Liver (tissue), 9 donors: ENCODE data around the gene SV2B. TPM values are rescaled to one million over a fixed set of nuclear protein-coding genes. Genes with fewer than 3 reads are reported as not detected.

Experiments used
- DNase-seq: peaks from one replicate; pipeline ENCODE4 v3.0.0-alpha.2; 2017; ENCODE audit warnings: low spot score
- H3K27ac ChIP-seq, 2 donors: one replicate each; pipeline ENCODE4 v1.7.0; 2013; ENCODE audit warnings: inconsistent platforms in 2 of 2, low read length in 2 of 2, control low read depth in 1 of 2, low read depth in 1 of 2, mild to moderate bottlenecking in 1 of 2
- H3K27me3 ChIP-seq, 4 donors: one replicate each; pipeline versions ENCODE4 v1.6.1 to v1.7.0; 2013; ENCODE audit warnings: low read length in 3 of 4, inconsistent platforms in 1 of 4, mild to moderate bottlenecking in 1 of 4, moderate library complexity in 1 of 4; ENCODE audit not compliant: control insufficient read depth in 4 of 4, insufficient read depth in 4 of 4
- H3K36me3 ChIP-seq, 4 donors: one replicate each; pipeline versions ENCODE4 v1.6.1 to v1.7.0; 2013; ENCODE audit warnings: low read length in 3 of 4, mild to moderate bottlenecking in 3 of 4, low read depth in 1 of 4, moderate library complexity in 1 of 4; ENCODE audit not compliant: control insufficient read depth in 4 of 4, insufficient read depth in 3 of 4
- H3K4me1 ChIP-seq, 4 donors: one replicate each; pipeline versions ENCODE4 v1.6.1 to v1.7.0; 2013; ENCODE audit warnings: low read length in 3 of 4, mild to moderate bottlenecking in 3 of 4, moderate library complexity in 1 of 4; ENCODE audit not compliant: control insufficient read depth in 4 of 4, insufficient read depth in 4 of 4
- H3K4me3 ChIP-seq, 3 donors: one replicate each; pipeline versions ENCODE4 v1.6.1 to v1.7.0; 2013; ENCODE audit warnings: low read length in 3 of 3, control low read depth in 1 of 3, low read depth in 1 of 3, mild to moderate bottlenecking in 1 of 3
- H3K9ac ChIP-seq, 2 donors: one replicate each; pipeline ENCODE4 v1.7.0; 2013; ENCODE audit warnings: low read length in 2 of 2, mild to moderate bottlenecking in 2 of 2, moderate library complexity in 2 of 2, control low read depth in 1 of 2, low read depth in 1 of 2
- H3K9me3 ChIP-seq, 4 donors: one replicate each; pipeline versions ENCODE4 v1.6.1 to v1.7.0; 2013; ENCODE audit warnings: low read length in 3 of 4; ENCODE audit not compliant: control insufficient read depth in 4 of 4
- ATF3 ChIP-seq: IDR thresholded peaks from 2 replicates; pipeline ENCODE4 v1.6.1; 2016; ENCODE audit warnings: antibody characterized with exemption
- CTCF ChIP-seq: fragments of 150-350 bp; IDR thresholded peaks from 2 replicates; pipeline ENCODE4 v1.5.1; 2017; ENCODE audit warnings: improper control_type of control experiment, low read depth, low read length; ENCODE audit not compliant: missing input control
- EGR1 ChIP-seq, 2 donors: IDR thresholded peaks; 2 replicates each; pipeline ENCODE4 v1.6.1; 2016 to 2018; ENCODE audit warnings: antibody characterized with exemption in 2 of 2, low read depth in 2 of 2
- FOXA1 ChIP-seq: IDR thresholded peaks from 2 replicates; pipeline ENCODE4 v1.6.1; 2016; ENCODE audit warnings: antibody characterized with exemption
- FOXA2 ChIP-seq: IDR thresholded peaks from 2 replicates; pipeline ENCODE4 v1.6.1; 2016; ENCODE audit warnings: antibody characterized with exemption
- GABPA ChIP-seq, 2 donors: IDR thresholded peaks in 1 of 2; conservative IDR thresholded peaks in 1 of 2; 2 replicates each; pipeline ENCODE4 v1.6.1; 2016; ENCODE audit warnings: antibody characterized with exemption in 2 of 2, mild to moderate bottlenecking in 1 of 2, moderate library complexity in 1 of 2
- HNF4A ChIP-seq, 2 donors: conservative IDR thresholded peaks; 2 replicates each; pipeline ENCODE4 v1.6.1; 2016; ENCODE audit warnings: antibody characterized with exemption in 2 of 2, mild to moderate bottlenecking in 2 of 2
- HNF4G ChIP-seq: IDR thresholded peaks from 2 replicates; pipeline ENCODE4 v1.6.1; 2016; ENCODE audit warnings: antibody characterized with exemption
- JUND ChIP-seq, 2 donors: IDR thresholded peaks; 2 replicates each; pipeline ENCODE4 v1.6.1; 2016; ENCODE audit warnings: antibody characterized with exemption in 2 of 2
- MAX ChIP-seq: IDR thresholded peaks from 2 replicates; pipeline ENCODE4 v1.6.1; 2016; ENCODE audit warnings: antibody characterized with exemption
- NR2F2 ChIP-seq: IDR thresholded peaks from 2 replicates; pipeline ENCODE4 v1.6.1; 2016; ENCODE audit warnings: antibody characterized with exemption
- RAD21 ChIP-seq, 2 donors: IDR thresholded peaks; 2 replicates each; pipeline ENCODE4 v1.6.1; 2016; ENCODE audit warnings: antibody characterized with exemption in 2 of 2, mild to moderate bottlenecking in 2 of 2
- RXRA ChIP-seq, 2 donors: IDR thresholded peaks; 2 replicates each; pipeline ENCODE4 v1.6.1; 2017 to 2018; ENCODE audit warnings: antibody characterized with exemption in 2 of 2, mild to moderate bottlenecking in 1 of 2
- YY1 ChIP-seq: IDR thresholded peaks from 2 replicates; pipeline ENCODE4 v1.6.1; 2016; ENCODE audit warnings: antibody characterized with exemption, mild to moderate bottlenecking
- WGBS: extraction: QIAGEN DNeasy Blood & Tissue Kit; methylation state at CpG from one replicate; pipeline ENCODE4 v1.1.7; 2013; 5-methylcytosine and 5-hydroxymethylcytosine counted together
- polyA plus RNA-seq, 2 donors: library from polyadenylated mRNA; stranded (reverse) in 1 of 2; unstranded in 1 of 2; fragments of 200-250 nt in 1 of 2; fragments of >200 nt in 1 of 2; fragmentation: Nextera tagmentation in 1 of 2; extraction: Ambion mirVana in 1 of 2; gene quantifications; one replicate each; pipeline versions ENCODE4 v1.2.1 to v1.2.3, GENCODE V29; 2013 to 2015
- total RNA-seq, 2 donors: library from RNA; depleted of rRNA; stranded (reverse); fragments of >200 nt; gene quantifications; one replicate each; pipeline ENCODE4 v1.2.3, GENCODE V29; 2014
- donor health status: healthy.
- donor health status: healthy.
- donor health status: healthy.
- donor health status: healthy.
- donor health status: healthy.

Gene SV2B
- total and polyA plus RNA-seq, 4 donors, result 0.08 to 0.16 (median 0.09) TPM; not detected in 1

GRCh38 chr15:91132079-91132478 lies 32.0 kb downstream of the SV2B start:
- no peak for TF ChIP-seq RAD21 (IDR thresholded peaks at IDR 0.05)
- no peak for TF ChIP-seq NR2F2
- TF ChIP-seq ATF3, result no peak
- no peak for TF ChIP-seq YY1
- TF ChIP-seq HNF4A (conservative IDR thresholded peaks at IDR 0.05), result no peak
- TF ChIP-seq CTCF, result no peak
- no peak for TF ChIP-seq JUND (IDR thresholded peaks at IDR 0.05)
- no peak for TF ChIP-seq GABPA (IDR thresholded peaks at IDR 0.05 in 1 of 2, conservative IDR thresholded peaks at IDR 0.05 in 1 of 2)
- TF ChIP-seq MAX, result no peak
- TF ChIP-seq RXRA (IDR thresholded peaks at IDR 0.05), result no peak
- no peak for TF ChIP-seq FOXA1
- H3K9ac ChIP-seq, result no peak overlapping the region
- no peak overlapping the region for H3K4me3 ChIP-seq
- peaks cover 0 to 7% (median 0%) of the 10 kb centered on the region in 4 donors for H3K27me3 ChIP-seq
- H3K9me3 ChIP-seq, result no peaks in the 10 kb centered on the region
- DNase-seq, result no peak
- H3K4me1 ChIP-seq, result no peaks in the 10 kb centered on the region
- 90% methylated on average over 7 of the region's 7 CpGs for WGBS
- H3K27ac ChIP-seq, result no peak overlapping the region
- H3K36me3 ChIP-seq, result no peaks in the 10 kb centered on the region

- no peak overlapping the region for H3K4me3 ChIP-seq
- H3K9me3 ChIP-seq, result no peaks in the 10 kb centered on the region
- WGBS, result 85% methylated on average over 8 of the region's 8 CpGs
- H3K27me3 ChIP-seq, result peaks cover 0 to 7% (median 0%) of the 10 kb centered on the region in 4 donors
- no peak overlapping the region for H3K9ac ChIP-seq
- H3K36me3 ChIP-seq, result no peaks in the 10 kb centered on the region
- no peak for TF ChIP-seq GABPA (IDR thresholded peaks at IDR 0.05 in 1 of 2, conservative IDR thresholded peaks at IDR 0.05 in 1 of 2)
- no peak for TF ChIP-seq HNF4G
- no peak for TF ChIP-seq EGR1 (IDR thresholded peaks at IDR 0.05; ENCODE audit: low read depth in 2 of 2)
- no peak for TF ChIP-seq YY1
- TF ChIP-seq ATF3, result no peak
- no peak for TF ChIP-seq HNF4A (conservative IDR thresholded peaks at IDR 0.05)
- no peak for TF ChIP-seq MAX
- TF ChIP-seq RXRA (IDR thresholded peaks at IDR 0.05), result no peak
- TF ChIP-seq JUND (IDR thresholded peaks at IDR 0.05), result no peak
- no peak for TF ChIP-seq FOXA2
- no peak for TF ChIP-seq RAD21 (IDR thresholded peaks at IDR 0.05)
- DNase-seq, result no peak
- H3K27ac ChIP-seq, result no peak overlapping the region
- H3K4me1 ChIP-seq, result no peaks in the 10 kb centered on the region
These were observed 33.5 kb downstream of the SV2B start for GRCh38 chr15:91133511-91133910.
